Activated CD8-positive, alpha-beta memory T cell treated with anti-CD3 and anti-CD28 coated beads, Interleukin-2, amount 50 U/mL, for 1 hour (primary cell): ENCODE data around the gene CHGA.

Source experiments
- DNase-seq: peaks from one replicate; pipeline ENCODE4 v3.0.0-alpha.2; 2020; ENCODE audit errors: extremely low read depth

Gene CHGA

DNA sequence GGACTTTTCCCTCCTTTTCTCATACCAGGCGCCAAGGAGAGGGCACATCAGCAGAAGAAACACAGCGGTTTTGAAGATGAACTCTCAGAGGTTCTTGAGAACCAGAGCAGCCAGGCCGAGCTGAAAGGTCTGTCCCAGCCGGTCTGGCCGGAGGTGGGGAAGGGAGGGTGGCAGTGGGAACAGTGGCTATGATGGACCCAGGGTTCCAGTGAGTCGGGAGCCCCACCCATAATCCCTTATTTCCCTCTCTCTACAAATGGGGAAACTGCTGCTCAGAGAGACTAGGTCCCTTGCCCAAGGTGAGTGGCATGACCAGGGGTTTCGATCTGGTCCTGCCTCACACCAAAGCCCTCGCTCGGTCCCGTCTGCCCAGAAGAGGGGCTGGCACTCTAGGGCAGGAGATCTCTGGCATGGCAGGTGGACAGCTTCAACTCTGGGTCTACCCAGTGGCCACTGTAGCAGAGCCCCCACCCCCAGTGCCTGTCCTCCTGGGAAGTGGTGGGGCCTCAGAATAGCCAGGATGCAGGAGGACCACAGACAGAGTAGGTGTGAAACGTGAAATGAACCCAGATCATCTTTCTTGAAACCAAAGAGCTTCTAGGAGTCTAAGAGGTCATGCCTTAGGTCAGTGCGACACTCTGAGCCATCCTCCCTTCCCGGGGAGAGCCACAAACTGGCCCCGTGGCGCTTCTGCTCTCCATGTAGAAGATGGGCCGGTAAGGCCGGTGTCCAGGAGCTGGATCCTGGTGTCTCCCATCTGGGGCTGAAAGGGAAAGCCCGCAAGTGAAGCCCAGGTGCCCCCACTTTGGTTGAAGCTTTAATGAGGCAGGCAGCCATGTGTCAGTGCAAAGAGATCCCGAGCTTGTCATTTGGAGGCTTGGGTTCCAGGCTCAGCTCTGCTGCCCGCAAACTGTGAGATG lies 7.0 kb downstream of the CHGA start:
- no peak for DNase-seq

DNA sequence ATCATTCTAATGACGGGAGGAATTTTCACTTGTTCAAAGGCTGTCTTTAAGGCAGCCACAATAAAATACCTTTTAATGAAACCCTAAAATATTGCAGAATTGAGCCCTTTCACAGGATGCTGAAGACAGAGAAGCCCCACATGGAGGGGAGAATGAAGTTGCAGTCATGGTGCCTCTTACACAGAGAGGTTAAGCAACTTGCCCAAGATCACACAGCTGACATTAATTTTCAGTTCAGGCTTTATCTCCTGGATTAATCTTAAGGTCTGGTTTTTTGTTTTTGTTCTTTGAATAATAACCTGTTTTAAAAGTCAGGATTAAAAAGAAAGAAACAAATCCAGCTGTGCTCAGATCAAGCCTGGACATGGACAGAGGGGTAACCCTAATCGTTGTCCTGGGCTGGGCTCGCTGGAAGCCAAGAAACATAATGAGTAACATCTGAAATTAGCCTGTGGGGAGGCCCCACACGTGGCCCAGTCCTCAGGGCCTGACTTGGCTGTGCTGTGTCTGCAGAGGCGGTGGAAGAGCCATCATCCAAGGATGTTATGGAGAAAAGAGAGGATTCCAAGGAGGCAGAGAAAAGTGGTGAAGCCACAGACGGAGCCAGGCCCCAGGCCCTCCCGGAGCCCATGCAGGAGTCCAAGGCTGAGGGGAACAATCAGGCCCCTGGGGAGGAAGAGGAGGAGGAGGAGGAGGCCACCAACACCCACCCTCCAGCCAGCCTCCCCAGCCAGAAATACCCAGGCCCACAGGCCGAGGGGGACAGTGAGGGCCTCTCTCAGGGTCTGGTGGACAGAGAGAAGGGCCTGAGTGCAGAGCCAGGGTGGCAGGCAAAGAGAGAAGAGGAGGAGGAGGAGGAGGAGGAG lies 8.0 kb downstream of the CHGA start:
- no peak for DNase-seq

DNA sequence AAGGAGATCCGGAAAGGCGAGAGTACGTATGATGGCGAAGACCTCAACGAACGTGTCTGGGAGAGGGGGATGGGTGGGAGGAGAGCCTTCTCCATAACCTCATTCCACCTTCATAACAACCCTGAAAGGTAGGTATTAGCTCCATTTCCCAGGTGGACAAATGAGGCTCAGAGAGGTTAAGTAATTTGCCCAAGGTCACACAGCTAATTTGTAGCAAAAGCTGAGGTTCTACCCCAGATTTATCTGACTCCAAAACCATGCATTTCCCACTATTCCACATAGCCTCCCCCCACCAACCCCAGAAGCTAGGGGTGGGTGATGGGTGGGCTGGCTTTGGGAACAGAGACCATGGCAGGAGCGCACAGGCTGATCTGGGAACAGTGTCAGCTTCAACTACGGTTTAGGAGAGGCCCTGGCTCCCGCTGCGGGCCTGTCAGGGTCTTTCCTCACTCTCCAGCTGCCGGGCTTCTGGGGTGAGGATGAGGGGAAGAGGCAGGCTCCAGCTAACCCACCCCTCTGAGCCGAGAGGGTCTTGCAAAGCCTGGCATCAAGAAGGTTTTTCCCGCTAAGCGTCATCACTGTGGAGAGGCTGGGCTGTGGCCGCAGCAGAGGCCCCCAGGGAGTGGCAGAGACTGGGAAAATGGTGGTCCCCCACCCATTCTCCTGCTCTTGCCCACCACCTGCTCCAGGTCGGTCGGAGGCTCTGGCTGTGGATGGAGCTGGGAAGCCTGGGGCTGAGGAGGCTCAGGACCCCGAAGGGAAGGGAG lies 8.9 kb downstream of the CHGA start:
- DNase-seq, result no peak

DNA sequence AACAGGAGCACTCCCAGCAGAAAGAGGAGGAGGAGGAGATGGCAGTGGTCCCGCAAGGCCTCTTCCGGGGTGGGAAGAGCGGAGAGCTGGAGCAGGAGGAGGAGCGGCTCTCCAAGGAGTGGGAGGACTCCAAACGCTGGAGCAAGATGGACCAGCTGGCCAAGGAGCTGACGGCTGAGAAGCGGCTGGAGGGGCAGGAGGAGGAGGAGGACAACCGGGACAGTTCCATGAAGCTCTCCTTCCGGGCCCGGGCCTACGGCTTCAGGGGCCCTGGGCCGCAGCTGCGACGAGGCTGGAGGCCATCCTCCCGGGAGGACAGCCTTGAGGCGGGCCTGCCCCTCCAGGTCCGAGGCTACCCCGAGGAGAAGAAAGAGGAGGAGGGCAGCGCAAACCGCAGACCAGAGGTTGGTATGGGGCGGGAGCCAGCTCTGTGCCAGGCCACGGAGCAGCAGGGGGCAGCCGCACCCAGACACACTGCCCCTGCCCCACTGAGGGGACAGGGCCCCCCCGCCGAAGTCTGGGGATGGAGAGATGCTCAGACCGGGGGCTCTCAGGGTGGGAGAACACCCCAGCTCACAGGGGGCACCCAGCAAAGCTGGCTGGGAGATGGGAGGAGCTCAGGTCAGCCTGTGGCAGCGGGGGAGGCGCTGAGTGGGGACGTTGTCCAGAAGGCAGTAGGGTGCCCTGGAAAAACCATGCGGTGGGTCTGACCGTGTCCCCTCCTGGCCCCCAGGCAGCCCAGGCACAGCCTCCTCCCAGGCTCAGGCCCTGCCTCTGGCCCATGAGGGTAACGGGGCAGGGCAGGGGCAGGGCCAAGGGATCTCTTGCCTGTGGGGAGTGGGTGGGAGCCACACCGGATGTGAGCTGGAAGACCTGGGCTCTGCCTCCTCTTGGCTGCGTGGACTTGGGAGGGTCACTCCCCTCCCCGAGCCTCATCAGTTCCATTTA lies 9.8 kb downstream of the CHGA start:
- no peak for DNase-seq

DNA sequence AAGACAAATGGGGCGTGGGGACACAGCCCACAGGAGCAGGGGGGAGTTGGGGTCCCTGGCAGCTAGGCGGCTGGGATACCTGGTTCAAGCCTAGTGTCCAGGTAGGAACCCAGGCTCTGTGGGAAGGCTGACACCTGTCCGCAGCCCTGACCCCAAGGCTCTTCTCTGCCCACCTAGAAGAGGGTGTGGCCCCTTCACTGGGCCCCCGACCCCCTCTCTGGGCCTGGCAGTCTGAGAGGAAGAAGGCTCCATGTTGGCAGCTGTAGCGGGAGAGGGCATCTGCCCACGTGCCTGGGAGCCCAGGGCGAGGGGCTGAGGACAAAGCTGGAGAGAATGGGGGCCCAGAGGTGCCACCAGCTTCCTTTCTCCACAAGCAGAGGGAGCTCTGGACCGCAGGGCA lies 10.5 kb downstream of the CHGA start:
- no peak for DNase-seq

GRCh38 chr14:92934196-92935085 lies 11.5 kb downstream of the CHGA start:
- no peak for DNase-seq

DNA sequence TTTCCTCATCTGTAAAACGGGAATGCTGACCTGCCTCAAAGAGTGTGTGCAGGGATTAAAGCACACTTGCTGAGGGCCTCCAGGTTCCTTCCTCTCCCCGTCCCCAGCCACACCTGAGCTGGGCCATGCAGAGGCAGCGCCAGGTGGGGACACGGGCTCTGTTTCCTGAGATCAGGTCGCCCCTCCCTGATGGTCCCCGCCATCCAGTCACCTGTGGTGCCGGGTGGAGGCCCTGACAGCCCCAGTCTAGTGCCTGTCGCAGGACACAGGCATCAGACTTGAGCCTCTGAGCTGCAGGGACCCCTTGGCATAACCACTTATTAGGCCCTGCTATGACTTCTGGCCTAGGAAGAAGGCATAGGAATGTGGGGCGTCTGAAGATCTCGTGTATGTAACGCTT lies 12.5 kb downstream of the CHGA start:
- no peak for DNase-seq

DNA sequence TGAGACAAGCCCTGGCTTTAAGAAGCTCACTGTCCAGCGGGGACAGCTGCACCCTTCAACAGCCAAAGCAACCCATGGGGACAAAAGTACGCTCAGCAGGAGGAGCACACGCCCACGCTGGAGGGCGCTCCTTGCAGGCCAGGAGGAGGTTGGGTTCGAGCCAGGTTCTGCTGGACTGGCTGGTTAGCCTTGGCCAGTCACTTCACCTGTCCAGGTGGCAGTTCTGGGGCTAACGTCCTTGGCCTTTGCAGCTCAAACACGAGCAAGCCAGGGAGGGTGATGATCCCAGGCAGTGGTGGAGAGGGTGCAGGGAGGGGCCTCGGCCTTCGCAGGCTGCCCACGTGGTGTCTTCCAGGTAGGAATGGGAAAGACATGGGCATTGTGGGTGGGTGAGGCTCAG lies 13.1 kb downstream of the CHGA start:
- no peak for DNase-seq

DNA sequence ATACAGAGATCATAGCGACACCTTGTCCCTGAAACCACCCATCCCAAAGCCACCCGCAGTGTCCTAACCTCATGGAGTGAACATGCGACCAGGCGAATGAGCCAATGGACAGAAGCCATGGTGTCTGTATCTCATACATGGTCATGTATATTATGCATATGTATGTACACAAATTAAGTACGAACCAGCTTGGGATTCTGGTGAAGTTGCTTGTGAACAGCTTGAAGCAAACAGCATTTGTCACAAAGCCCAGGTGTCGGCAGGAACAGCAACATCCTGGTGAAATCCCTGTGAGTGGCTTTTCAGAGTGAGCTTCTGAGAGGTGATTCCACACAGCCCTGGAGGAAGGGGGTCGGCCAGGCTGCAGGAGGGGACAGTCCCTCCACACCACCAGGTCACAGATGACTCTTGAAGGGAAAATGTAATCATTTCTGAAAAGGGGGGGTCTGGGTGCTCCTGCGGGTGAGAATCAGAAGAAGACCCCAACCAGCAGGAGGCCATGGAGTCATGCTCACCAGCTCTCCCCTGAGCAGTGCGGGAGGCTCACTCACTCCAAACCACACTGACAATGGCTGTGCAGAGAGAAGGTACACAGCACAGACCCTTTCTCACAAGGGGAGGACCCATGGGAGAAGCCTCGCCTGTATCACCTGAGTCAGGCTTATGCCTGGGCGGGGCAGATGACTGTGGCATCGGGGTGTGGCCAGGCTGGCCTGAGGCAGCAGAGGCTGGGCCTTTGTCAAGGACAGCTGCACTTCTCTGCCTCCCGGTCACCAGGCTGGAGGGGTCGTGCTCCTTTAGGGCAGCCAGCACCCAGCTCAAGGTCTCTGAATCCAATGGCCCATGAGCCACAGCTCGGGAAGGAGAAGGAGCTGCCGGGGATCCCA lies 14.3 kb downstream of the CHGA start:
- DNase-seq, result no peak

GRCh38 chr14:92938235-92938875 lies 15.4 kb downstream of the CHGA start:
- DNase-seq, result no peak

GRCh38 chr14:92938890-92939671 lies 16.1 kb downstream of the CHGA start:
- DNase-seq, result no peak

GRCh38 chr14:92939699-92940098 lies 16.7 kb downstream of the CHGA start:
- DNase-seq, result no peak

DNA sequence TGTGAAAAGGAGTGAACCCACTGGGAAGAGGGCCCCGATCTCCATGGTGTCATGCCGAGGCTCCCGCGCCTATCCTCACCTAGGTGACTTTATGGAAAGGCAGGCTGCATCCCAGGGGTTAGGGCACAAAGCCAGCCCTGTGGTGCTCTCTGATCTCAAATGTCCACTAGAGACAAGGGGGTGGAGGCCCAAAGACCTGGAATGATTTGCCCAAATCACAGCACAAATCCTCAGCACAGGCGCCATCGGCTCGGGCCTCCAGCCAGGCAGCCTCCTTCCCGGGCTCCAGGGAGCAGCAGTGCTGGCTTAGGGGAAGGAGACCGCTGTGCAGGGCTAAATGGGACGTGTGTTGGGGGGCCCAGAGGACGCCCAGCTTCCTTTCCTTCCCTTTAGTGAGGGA lies 17.6 kb downstream of the CHGA start:
- DNase-seq, result no peak

GRCh38 chr14:92941531-92941930 lies 18.6 kb downstream of the CHGA start:
- DNase-seq, result no peak

- DNase-seq, result no peak
Measured at GRCh38 chr14:92942136-92942535, 19.2 kb downstream of the CHGA start.

GRCh38 chr14:92942576-92942975 lies 19.6 kb downstream of the CHGA start:
- no peak for DNase-seq

- no peak for DNase-seq
Measured at GRCh38 chr14:92942976-92943710, 20.2 kb downstream of the CHGA start.
